Measurements from ENCODE around the gene CKAP4. TPM values are rescaled to one million over a fixed set of nuclear protein-coding genes. Genes with fewer than 3 reads are reported as not detected.

The CKAP4 gene
- total RNA-seq, 1 donor = 2.4 TPM

GRCh38 chr12:106275458-106275857, 27.6 kb upstream of the CKAP4 start:
- DNase-seq (ENCODE audit: low read depth in 2 of 3, low spot score in 2 of 3) = no peak

GRCh38 chr12:106274575-106275121, 26.8 kb upstream of the CKAP4 start:
- DNase-seq (ENCODE audit: low read depth in 2 of 3, low spot score in 2 of 3) = no peak

- DNase-seq (ENCODE audit: low read depth in 2 of 3, low spot score in 2 of 3) = no peak
Observed at GRCh38 chr12:106274012-106274411, 26.2 kb upstream of the CKAP4 start.

- no peak for DNase-seq (ENCODE audit: low read depth in 2 of 3, low spot score in 2 of 3)
Observed at GRCh38 chr12:106273491-106273890, 25.7 kb upstream of the CKAP4 start.

- DNase-seq (ENCODE audit: low read depth in 2 of 3, low spot score in 2 of 3) = no peak
Observed at GRCh38 chr12:106271575-106272505, 24.0 kb upstream of the CKAP4 start.

GRCh38 chr12:106269150-106269771, 21.4 kb upstream of the CKAP4 start:
- peak in 2 of 3 donors; percentile 56 to 84 for DNase-seq (ENCODE audit: low read depth in 2 of 3, low spot score in 2 of 3)

GRCh38 chr12:106267535-106267934, 19.7 kb upstream of the CKAP4 start:
- peak in 1 of 3 donors; percentile 15 for DNase-seq (ENCODE audit: low read depth in 2 of 3, low spot score in 2 of 3)

- DNase-seq (ENCODE audit: low read depth in 2 of 3, low spot score in 2 of 3) = no peak
Observed at GRCh38 chr12:106265116-106265515, 17.3 kb upstream of the CKAP4 start.

- no peak for DNase-seq (ENCODE audit: low read depth in 2 of 3, low spot score in 2 of 3)
Observed at GRCh38 chr12:106258935-106259334, 11.1 kb upstream of the CKAP4 start.

- DNase-seq (ENCODE audit: low read depth in 2 of 3, low spot score in 2 of 3) = no peak
Observed at GRCh38 chr12:106258226-106258625, 10.4 kb upstream of the CKAP4 start.

GRCh38 chr12:106256524-106256923, 8.7 kb upstream of the CKAP4 start:
- no peak for DNase-seq (ENCODE audit: low read depth in 2 of 3, low spot score in 2 of 3)

GRCh38 chr12:106255952-106256351, 8.1 kb upstream of the CKAP4 start:
- no peak for DNase-seq (ENCODE audit: low read depth in 2 of 3, low spot score in 2 of 3)

GRCh38 chr12:106255493-106255892, 7.7 kb upstream of the CKAP4 start:
- DNase-seq (ENCODE audit: low read depth in 2 of 3, low spot score in 2 of 3) = no peak

GRCh38 chr12:106254724-106255123, 6.9 kb upstream of the CKAP4 start:
- no peak for DNase-seq (ENCODE audit: low read depth in 2 of 3, low spot score in 2 of 3)

- no peak for DNase-seq (ENCODE audit: low read depth in 2 of 3, low spot score in 2 of 3)
Observed at GRCh38 chr12:106251631-106252455, 4.0 kb upstream of the CKAP4 start.

- no peak for DNase-seq (ENCODE audit: low read depth in 2 of 3, low spot score in 2 of 3)
Observed at GRCh38 chr12:106249411-106250135, 1.8 kb upstream of the CKAP4 start.

- peak; percentile 37 to 62 (median 50) for DNase-seq (ENCODE audit: low read depth in 2 of 3, low spot score in 2 of 3)
Observed at GRCh38 chr12:106248846-106249371, 1.1 kb upstream of the CKAP4 start.

- DNase-seq (ENCODE audit: low read depth in 2 of 3, low spot score in 2 of 3) = peak; percentile 18 to 26 (median 23)
Observed at GRCh38 chr12:106248312-106248845, 559 bp upstream of the CKAP4 start.

- DNase-seq (ENCODE audit: low read depth in 2 of 3, low spot score in 2 of 3) = peak in 2 of 3 donors; percentile 48 to 65
Observed at GRCh38 chr12:106246891-106247673, 738 bp downstream of the CKAP4 start.

All from hematopoietic multipotent progenitor cell (in vitro differentiated cells).